TTC549 (cell line): ENCODE data around the gene SPDEF.

Source experiments
- FAIRE-seq: peaks from 2 replicates; lab custom pipeline; 2012; peaks lifted over from hg19 to GRCh38; lab: Jason Lieb, UNC

SPDEF gene

GRCh38 chr6:34562861-34563512, 6.9 kb upstream of the SPDEF start:
- no peak for FAIRE-seq

- FAIRE-seq: no peak
These were observed 6.2 kb upstream of the SPDEF start for GRCh38 chr6:34562350-34562749.

DNA sequence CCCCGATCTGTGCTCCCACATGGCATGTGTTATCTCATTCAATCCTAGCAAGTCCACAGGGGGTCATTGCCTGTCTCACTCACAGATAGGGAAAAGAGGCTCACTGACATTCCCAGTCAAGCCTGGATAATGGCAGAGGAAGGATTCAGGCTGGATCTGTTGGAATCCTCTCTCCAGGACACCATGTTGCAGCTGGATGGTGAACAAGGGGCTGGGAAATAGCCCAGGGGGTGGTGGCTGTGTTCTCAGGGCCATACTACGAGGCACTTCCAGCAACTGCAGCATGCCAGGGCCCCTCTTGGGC, 5.0 kb upstream of the SPDEF start:
- FAIRE-seq: no peak

DNA sequence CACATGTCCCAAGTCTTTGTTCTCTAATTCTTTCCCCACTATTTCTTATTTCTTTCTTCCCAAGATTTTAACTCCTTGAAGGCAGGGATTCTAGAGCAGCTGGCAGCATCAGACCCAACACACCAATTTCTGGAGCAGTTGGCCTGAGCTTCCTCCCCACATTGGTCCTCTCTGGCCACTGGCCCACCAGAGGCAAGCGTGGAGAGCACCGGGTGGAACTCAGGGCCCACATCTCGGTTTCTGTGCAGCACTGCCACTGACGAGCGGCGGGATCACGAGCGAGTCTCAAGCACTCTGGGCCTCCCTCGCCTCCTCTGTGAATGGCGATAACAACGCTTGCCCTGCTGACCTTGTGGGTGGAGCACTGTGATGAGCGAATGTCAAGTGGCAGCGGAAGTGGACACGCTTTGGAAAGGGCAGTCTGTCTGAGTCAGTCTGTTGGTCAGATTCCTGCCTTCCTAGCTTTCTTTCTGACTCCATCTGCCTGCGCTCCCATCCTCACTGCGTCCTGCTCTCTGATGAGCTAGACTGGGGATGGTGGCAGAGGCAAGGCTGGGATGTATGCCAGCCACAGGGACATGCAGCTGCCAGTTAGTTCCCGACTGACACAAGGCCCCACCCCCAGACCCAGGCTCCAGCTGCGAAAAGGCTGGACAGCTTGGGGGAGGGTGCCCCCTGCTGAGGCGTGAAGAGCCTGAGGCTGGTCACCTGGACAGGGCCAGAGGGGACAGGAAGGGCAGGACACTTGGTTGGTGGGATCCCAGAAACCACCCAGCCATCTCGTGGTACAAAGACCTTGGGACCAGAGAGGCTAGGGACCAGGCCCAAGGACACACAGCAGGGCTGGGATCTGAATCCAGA, 4.5 kb upstream of the SPDEF start:
- no peak for FAIRE-seq

DNA sequence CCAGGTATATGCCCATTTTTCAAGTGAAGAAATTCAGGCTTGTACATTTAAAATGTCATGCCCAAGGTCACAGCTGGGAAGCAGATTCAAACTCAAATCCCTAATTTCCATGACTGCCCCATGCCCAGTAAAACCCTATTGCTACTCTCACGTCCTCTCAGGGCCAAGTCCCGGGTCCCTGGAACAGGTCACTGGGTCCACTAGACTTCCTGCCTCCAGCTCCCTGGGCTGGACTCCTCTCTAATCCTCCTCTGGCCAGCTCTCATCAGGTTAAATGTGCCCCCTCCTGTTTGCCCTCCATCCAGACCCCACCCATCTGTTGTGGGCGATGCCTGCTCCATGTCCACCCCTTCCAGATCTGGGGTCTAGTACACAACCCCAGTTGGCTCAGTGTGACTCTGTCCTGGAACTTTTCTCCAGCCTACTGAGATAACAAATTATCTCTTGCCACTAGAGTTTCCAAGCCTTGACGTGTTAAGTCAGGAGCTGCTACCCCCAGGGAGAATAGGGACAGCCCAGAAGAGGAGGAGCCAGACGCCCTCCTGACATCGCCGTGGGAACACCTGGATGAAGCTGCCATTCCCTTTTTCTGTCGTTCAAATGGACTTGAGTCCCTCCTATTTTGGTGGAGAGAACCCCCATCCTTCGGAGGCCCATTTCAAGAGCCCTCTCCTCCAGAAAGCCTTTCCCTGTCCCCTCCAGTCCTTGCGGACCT, 3.7 kb upstream of the SPDEF start:
- no peak for FAIRE-seq

DNA sequence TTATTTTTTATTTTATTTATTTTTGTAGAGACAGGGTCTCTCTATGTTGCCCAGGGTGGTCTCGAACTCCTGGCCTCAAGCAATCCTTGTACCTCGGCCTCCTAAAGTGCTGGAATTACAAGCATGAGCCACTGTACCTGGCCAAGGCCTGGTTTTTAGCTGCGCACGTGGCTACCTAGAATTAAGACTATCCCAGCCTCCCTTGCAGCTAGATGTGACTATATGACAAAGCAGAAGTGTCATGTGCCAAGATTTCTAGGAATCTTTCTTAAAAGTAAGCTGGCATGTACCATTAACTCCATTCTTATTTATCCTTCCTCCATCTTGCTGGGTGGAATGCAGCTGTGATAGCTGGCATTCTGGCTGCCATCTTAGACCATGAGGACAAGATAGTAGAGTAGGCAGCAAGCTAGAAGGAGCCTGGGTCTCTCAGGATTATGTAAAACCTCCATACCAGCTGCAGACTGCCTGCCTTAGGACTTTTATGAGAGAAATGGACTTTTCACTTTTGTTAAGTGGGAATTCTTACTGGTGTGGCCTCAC, 2.1 kb upstream of the SPDEF start:
- FAIRE-seq: no peak

- FAIRE-seq: no peak
These were observed 1.1 kb upstream of the SPDEF start for GRCh38 chr6:34557228-34557627.

- FAIRE-seq: no peak
These were observed 364 bp upstream of the SPDEF start for GRCh38 chr6:34556493-34556892.

DNA sequence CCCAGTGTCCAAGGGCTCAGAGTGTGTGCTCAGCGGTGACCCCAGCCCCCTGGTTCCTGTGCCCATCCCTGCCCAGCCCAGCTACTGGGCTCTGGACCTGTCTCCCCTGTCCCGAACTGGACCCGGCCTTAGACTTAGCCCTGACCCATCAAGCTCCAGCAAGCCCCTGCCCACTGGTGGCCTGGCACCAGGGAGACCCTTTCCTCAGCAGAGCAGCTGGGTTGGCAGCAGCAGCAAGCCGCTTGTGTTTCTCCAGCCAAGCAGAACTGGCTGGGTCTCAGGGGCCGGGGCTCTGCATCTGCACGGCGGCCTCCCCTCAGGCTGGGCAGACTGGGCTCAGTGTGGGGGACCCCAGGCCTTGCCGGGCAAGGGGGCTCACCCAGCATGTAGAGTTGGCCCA, 801 bp downstream of the SPDEF start:
- FAIRE-seq: no peak

DNA sequence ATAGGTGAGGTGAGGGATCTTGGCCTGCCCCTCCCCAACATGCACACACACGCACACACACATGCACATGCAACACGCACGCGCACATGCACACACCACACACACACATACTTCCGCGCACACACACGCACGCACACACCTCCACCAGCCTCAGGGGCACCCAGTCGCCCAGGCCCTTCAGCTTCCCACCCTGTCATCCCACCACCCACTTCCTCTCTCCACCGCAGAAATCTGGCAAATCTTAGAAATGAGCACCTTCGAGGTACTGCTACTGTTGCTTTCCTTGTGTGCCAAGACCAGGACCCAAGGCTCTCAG, 1.2 kb downstream of the SPDEF start:
- no peak for FAIRE-seq

- FAIRE-seq: no peak
These were observed 1.7 kb downstream of the SPDEF start for GRCh38 chr6:34554291-34555006.

DNA sequence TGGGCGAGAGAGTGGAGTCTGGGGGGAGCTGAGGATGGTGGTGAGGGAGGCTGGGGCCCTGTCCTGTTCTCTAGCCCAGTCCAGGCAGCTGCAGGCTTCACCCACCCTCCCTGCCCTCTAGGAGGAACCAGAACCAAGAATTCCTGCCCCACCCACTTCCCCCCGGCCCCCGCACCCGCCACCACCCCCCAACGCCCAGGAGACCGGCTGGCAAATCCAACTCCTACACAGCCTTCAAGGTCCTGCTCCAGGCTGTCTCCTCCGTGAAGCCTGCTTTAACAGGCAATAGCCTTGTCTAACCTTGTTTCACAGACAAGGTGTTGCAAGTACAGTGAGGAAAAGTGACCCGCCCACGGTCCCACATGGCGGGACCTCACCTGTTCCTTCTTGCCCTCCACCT, 2.4 kb downstream of the SPDEF start:
- no peak for FAIRE-seq

DNA sequence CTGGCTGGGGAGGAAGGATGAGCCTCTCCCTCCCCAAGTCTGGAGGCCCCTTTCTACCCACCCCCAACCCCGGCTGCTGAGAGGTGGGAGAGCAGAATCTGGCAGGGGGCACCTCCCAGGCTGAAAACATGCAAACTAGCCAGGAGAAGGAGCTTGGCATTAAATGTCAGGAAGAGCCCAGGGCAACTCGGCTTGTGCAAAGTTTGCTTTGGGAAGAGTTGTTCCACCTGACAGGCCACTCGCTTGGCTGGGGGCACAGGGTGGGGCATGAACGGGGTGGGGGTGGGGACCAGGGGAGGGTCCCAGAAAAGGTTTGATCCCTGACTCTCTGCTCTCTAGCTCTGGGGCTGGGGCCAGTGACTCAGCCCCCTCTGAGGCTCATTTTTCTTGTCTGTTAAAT, 3.0 kb downstream of the SPDEF start:
- FAIRE-seq: no peak

GRCh38 chr6:34552620-34553019, 3.5 kb downstream of the SPDEF start:
- FAIRE-seq: no peak

DNA sequence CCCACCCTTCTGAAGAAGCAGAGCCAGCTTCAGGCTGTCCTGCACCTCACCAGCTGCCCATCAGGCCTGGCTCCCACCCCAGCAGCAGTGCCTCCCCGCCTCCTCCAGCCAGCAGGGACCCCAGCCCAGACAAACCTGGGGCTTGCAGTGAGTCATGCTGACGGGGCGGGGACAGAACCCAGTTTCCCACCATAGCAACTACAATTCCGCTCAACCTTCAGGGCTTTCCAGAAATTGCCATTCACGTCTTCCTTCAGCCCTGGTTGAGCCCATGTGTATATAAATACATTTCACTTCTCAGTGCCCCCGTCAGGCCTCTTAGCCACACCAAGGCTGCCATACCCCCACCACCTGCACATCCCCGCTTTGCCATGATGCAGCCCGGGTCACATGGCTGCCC, 4.4 kb downstream of the SPDEF start:
- FAIRE-seq: no peak

DNA sequence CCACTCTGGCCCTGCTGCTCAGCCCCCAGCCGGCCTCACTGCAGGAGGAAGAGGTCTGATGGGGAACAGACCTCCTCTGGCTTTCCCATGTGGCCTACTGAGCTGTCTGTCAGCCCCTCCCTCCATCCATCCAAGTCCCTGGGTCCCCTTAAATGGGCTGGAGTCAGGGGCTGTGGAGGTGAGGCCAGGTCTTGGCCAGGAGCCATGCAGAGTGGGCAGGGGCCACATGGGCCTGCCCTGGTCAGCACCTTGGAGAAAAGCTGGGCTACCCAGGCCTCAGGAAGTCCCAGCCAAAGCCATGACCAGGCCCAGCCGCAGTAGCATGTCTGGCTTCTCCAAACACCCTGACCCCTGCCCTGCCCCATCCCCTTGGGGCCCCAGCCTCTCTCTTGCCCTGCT, 6.3 kb downstream of the SPDEF start:
- FAIRE-seq: no peak

GRCh38 chr6:34549026-34549803, 6.9 kb downstream of the SPDEF start:
- no peak for FAIRE-seq

DNA sequence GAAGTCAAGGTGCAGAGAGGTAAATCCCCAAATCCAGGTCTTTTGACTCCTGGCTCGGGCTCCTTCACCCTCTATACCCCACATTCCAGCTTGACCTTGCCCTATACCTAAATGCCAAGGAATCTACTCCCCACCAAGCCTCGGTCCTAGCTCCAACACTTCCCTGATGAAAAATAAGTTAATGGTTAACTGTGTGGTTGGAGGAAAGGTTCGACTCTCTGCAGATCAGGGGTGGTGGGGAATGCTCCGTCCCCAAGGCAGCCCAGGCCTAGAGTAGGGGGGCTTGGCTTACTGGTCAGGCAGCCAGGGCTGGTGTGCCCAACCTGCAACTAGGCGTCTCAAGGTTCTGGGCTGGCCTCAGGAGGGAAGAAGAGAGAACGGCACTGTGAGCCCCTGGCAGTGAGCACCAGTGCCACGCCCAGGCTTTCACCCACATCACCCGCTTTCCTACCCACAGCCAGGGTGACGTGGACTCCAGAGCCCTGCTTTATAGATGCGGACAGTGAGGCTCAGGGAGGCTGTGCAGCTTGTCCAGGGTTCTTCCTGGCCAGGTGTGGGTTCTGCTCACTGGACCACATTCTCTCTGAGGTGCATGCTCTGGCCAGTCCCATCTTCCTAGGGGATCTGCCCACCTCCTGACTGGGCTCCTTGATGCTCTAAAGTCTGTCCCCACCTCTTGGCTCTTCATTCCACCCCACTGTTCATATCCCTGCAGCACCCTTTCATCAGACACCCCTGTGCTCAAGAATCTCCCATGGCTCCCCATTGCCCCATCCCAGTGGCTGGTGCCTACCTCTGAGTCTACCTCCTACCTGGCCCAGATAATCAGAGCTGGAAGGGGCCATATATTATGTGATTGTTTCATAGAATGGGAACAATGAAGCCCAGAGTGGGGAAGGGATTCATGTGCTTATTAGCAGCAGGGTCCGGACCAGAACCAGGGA, 8.2 kb downstream of the SPDEF start:
- FAIRE-seq: no peak

DNA sequence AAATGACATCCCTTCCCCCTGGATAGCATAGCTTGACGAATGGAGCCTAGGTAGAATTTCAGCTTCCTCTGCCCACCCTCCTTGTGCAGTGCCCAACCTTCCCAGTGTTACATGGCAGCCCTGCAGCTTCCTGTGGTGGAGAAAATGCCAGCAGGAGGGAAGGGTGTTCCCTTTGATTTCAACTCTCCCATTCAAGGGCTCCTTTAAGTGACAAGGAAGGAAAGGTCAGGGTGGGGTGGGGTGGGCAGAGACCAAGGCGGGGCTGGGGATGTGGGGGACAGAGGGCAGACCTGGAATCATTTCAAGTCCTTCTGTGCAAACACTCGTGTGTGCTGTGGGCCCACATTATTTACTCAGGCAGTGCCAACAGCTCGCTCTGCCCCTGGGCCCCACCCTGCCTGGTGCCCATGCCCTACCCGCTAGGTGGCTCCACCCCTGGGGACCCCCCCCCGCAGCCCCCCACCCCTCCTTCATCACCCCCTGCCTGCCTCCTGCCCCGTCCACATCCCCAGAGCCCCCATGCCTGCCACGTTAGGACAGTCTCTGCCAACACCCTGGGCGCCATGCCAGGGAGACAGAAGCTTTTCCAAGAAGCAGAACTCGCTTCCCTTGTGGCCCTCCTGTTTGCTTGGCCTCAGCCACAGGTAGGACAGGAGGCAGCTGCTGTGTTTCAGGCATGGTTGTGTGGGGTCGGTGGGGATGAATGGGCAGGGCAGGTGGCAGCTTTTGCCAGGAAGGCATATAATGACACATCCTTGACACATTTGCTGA, 9.4 kb downstream of the SPDEF start:
- no peak for FAIRE-seq
